HEK293 (cell line): ENCODE data around the gene CMC1.

Experiments
- CTCF ChIA-PET: fragments of 350-600 bp; formaldehyde crosslinking; extraction: SDS; loops from one replicate; lab custom pipeline; 2021; ENCODE audit warnings: antibody characterized with exemption; lab: Yijun Ruan, JAX
- POLR2A ChIA-PET: fragments of 300-600 bp; formaldehyde crosslinking; extraction: SDS; loops from one replicate; lab custom pipeline; 2020; ENCODE audit warnings: antibody characterized with exemption, inconsistent platforms; lab: Yijun Ruan, JAX
- H3K27ac ChIP-seq: fragments of 200-500 bp; sonication (Bioruptor generic); 2 replicates; pipeline ENCODE4 v1.5.1; 2014; ENCODE audit warnings: low read depth, low read length, control low read depth, inconsistent platforms; ENCODE audit errors: extremely low read depth
- H3K36me3 ChIP-seq, 2 experiments: fragments of 200-500 bp in 1 of 2; sonication (Bioruptor generic) in 1 of 2; 1 replicate in 1 of 2; 2 replicates in 1 of 2; pipeline ENCODE4 v1.5.1; 2014 to 2017; ENCODE audit warnings: inconsistent platforms in 2 of 2, low read length in 2 of 2; ENCODE audit not compliant: control insufficient read depth in 2 of 2, insufficient read depth in 1 of 2
- H3K4me1 ChIP-seq: fragments of 200-500 bp; sonication (Bioruptor generic); 2 replicates; pipeline ENCODE4 v1.5.1; 2014; ENCODE audit warnings: mild to moderate bottlenecking, low read length, inconsistent platforms; ENCODE audit not compliant: control insufficient read depth, insufficient read depth
- H3K4me3 ChIP-seq: 2 replicates; pipeline ENCODE4 v1.5.1; 2011; ENCODE audit warnings: low read depth, mild to moderate bottlenecking, control low read depth, low read length, moderate library complexity
- H3K9me3 ChIP-seq: fragments of 200-500 bp; sonication (Bioruptor generic); 2 replicates; pipeline ENCODE4 v1.5.1; 2014; ENCODE audit warnings: low read depth, low read length, inconsistent platforms; ENCODE audit not compliant: control insufficient read depth, insufficient read depth
- BCL11A ChIP-seq: fragments of 450-650 bp; formaldehyde crosslinking; IDR thresholded peaks from 2 replicates; pipeline ENCODE4 v1.5.1; 2016; ENCODE audit warnings: low read depth, missing biosample characterization, missing genetic modification characterization
- EGR2 ChIP-seq: fragments of 450-650 bp; formaldehyde crosslinking; IDR thresholded peaks from 2 replicates; pipeline ENCODE4 v1.5.1; 2016; ENCODE audit warnings: low read depth, missing biosample characterization, missing genetic modification characterization
- GLIS1 ChIP-seq: fragments of 450-650 bp; formaldehyde crosslinking; IDR thresholded peaks from 2 replicates; pipeline ENCODE4 v1.5.1; 2016; ENCODE audit warnings: missing biosample characterization, missing genetic modification characterization
- OVOL3 ChIP-seq: fragments of 450-650 bp; formaldehyde crosslinking; IDR thresholded peaks from 2 replicates; pipeline ENCODE4 v1.5.1; 2016; ENCODE audit warnings: missing biosample characterization, missing genetic modification characterization
- PATZ1 ChIP-seq: fragments of 450-650 bp; formaldehyde crosslinking; IDR thresholded peaks from 2 replicates; pipeline ENCODE4 v1.5.1; 2016; ENCODE audit warnings: missing biosample characterization, missing genetic modification characterization
- REPIN1 ChIP-seq: fragments of 450-650 bp; formaldehyde crosslinking; IDR thresholded peaks from 2 replicates; pipeline ENCODE4 v1.5.1; 2017; ENCODE audit warnings: missing biosample characterization, missing genetic modification characterization, low read depth
- WT1 ChIP-seq: fragments of 450-650 bp; formaldehyde crosslinking; IDR thresholded peaks from 2 replicates; pipeline ENCODE4 v1.5.1; 2016; ENCODE audit warnings: missing biosample characterization, missing genetic modification characterization
- ZBTB48 ChIP-seq: fragments of 450-650 bp; formaldehyde crosslinking; IDR thresholded peaks from 2 replicates; pipeline ENCODE4 v1.5.1; 2016; ENCODE audit warnings: missing biosample characterization, missing genetic modification characterization
- ZBTB7A ChIP-seq: fragments of 450-650 bp; formaldehyde crosslinking; IDR thresholded peaks from 2 replicates; pipeline ENCODE4 v1.5.1; 2016; ENCODE audit warnings: low read depth, missing biosample characterization, missing genetic modification characterization
- ZFP69B ChIP-seq: fragments of 450-650 bp; formaldehyde crosslinking; IDR thresholded peaks from 2 replicates; pipeline ENCODE4 v1.5.1; 2016; ENCODE audit warnings: missing biosample characterization, missing genetic modification characterization
- ZNF169 ChIP-seq: fragments of 450-650 bp; formaldehyde crosslinking; IDR thresholded peaks from 2 replicates; pipeline ENCODE4 v1.5.1; 2016; ENCODE audit warnings: missing biosample characterization, missing genetic modification characterization
- ZNF19 ChIP-seq: fragments of 450-650 bp; formaldehyde crosslinking; IDR thresholded peaks from 2 replicates; pipeline ENCODE4; 2016; ENCODE audit warnings: missing biosample characterization, missing genetic modification characterization, low read depth
- ZNF202 ChIP-seq: fragments of 450-650 bp; formaldehyde crosslinking; IDR thresholded peaks from 2 replicates; pipeline ENCODE4 v1.5.1; 2016; ENCODE audit warnings: missing biosample characterization, missing genetic modification characterization, borderline replicate concordance
- ZNF221 ChIP-seq: fragments of 450-650 bp; formaldehyde crosslinking; IDR thresholded peaks from 2 replicates; pipeline ENCODE4 v1.5.1; 2017; ENCODE audit warnings: missing biosample characterization, missing genetic modification characterization, borderline replicate concordance
- ZNF274 ChIP-seq, 2 experiments: fragments of 200-500 bp in 1 of 2; fragments of 450-650 bp in 1 of 2; sonication (Bioruptor generic) in 1 of 2; formaldehyde crosslinking in 1 of 2; IDR thresholded peaks; 2 replicates each; pipeline versions ENCODE4 v1.5.1 to v1.6.1; 2014 to 2016; ENCODE audit warnings: borderline replicate concordance in 1 of 2, inconsistent platforms in 1 of 2, low read length in 1 of 2, missing biosample characterization in 1 of 2, missing genetic modification characterization in 1 of 2
- ZNF362 ChIP-seq: fragments of 450-650 bp; formaldehyde crosslinking; IDR thresholded peaks from 2 replicates; pipeline ENCODE4 v1.5.1; 2016; ENCODE audit warnings: missing biosample characterization, missing genetic modification characterization
- ZNF404 ChIP-seq: fragments of 450-650 bp; formaldehyde crosslinking; IDR thresholded peaks from 2 replicates; pipeline ENCODE4 v1.5.1; 2017; ENCODE audit warnings: missing biosample characterization, missing genetic modification characterization
- ZNF501 ChIP-seq: fragments of 450-650 bp; formaldehyde crosslinking; IDR thresholded peaks from 2 replicates; pipeline ENCODE4 v1.5.1; 2016; ENCODE audit warnings: missing biosample characterization, missing genetic modification characterization
- ZNF510 ChIP-seq: fragments of 450-650 bp; formaldehyde crosslinking; IDR thresholded peaks from 2 replicates; pipeline ENCODE4 v1.5.1; 2018; ENCODE audit warnings: mild to moderate bottlenecking, missing genetic modification characterization, missing biosample characterization; ENCODE audit not compliant: insufficient replicate concordance
- ZNF514 ChIP-seq: fragments of 450-650 bp; formaldehyde crosslinking; IDR thresholded peaks from 2 replicates; pipeline ENCODE4 v1.5.1; 2016; ENCODE audit warnings: missing biosample characterization, missing genetic modification characterization
- ZNF571 ChIP-seq: fragments of 450-650 bp; formaldehyde crosslinking; IDR thresholded peaks from 2 replicates; pipeline ENCODE4 v1.5.0; 2017; ENCODE audit warnings: missing biosample characterization, missing genetic modification characterization
- ZNF585B ChIP-seq: fragments of 450-650 bp; formaldehyde crosslinking; IDR thresholded peaks from 2 replicates; pipeline ENCODE4 v1.5.1; 2016; ENCODE audit warnings: missing biosample characterization, missing genetic modification characterization
- ZNF596 ChIP-seq: fragments of 450-650 bp; IDR thresholded peaks from 2 replicates; pipeline ENCODE4 v1.5.0; 2018; ENCODE audit warnings: missing biosample characterization, mild to moderate bottlenecking, missing genetic modification characterization, moderate library complexity
- ZNF621 ChIP-seq: fragments of 450-650 bp; formaldehyde crosslinking; IDR thresholded peaks from 2 replicates; pipeline ENCODE4 v1.5.1; 2017; ENCODE audit warnings: missing biosample characterization, missing genetic modification characterization
- ZNF639 ChIP-seq: fragments of 450-650 bp; formaldehyde crosslinking; IDR thresholded peaks from 2 replicates; pipeline ENCODE4 v1.5.1; 2016; ENCODE audit warnings: missing biosample characterization, missing genetic modification characterization
- ZNF654 ChIP-seq: fragments of 450-650 bp; formaldehyde crosslinking; IDR thresholded peaks from 2 replicates; pipeline ENCODE4 v1.5.1; 2016; ENCODE audit warnings: low read depth, missing biosample characterization, missing genetic modification characterization
- ZNF660 ChIP-seq: fragments of 450-650 bp; IDR thresholded peaks from 2 replicates; pipeline ENCODE4 v1.5.1; 2018; ENCODE audit warnings: missing biosample characterization, mild to moderate bottlenecking, missing genetic modification characterization
- ZNF670 ChIP-seq: fragments of 450-650 bp; formaldehyde crosslinking; IDR thresholded peaks from 2 replicates; pipeline ENCODE4 v1.5.1; 2016; ENCODE audit warnings: missing biosample characterization, missing genetic modification characterization, low read depth
- ZNF830 ChIP-seq: fragments of 450-650 bp; IDR thresholded peaks from 2 replicates; pipeline ENCODE4 v1.5.0; 2018; ENCODE audit warnings: missing biosample characterization, missing genetic modification characterization, low read depth, mild to moderate bottlenecking, moderate library complexity

The CMC1 gene

GRCh38 chr3:28218071-28218916 lies 23.1 kb upstream of the CMC1 start:
- no peak for TF ChIP-seq ZNF404
- TF ChIP-seq ZNF830 (tag by site-specific recombination): no peak
- no peak for TF ChIP-seq ZNF585B (tag by site-specific recombination)
- no peak for TF ChIP-seq ZBTB48 (tag by site-specific recombination)
- TF ChIP-seq ZNF202: no peak
- TF ChIP-seq ZNF362 (tag by site-specific recombination): no peak
- TF ChIP-seq ZNF169 (tag by site-specific recombination): no peak
- TF ChIP-seq ZNF501: no peak
- no peak for TF ChIP-seq ZNF596
- no peak for TF ChIP-seq ZNF19 (tag by site-specific recombination)
- no peak for TF ChIP-seq ZNF621 (tag by site-specific recombination)
- no peak for TF ChIP-seq ZNF221 (tag by site-specific recombination)
- TF ChIP-seq ZNF670 (tag by site-specific recombination): no peak
- no peak for TF ChIP-seq ZFP69B (tag by site-specific recombination)
- no peak for TF ChIP-seq BCL11A (tag by site-specific recombination)
- H3K9me3 ChIP-seq: no peaks in the 10 kb centered on the region

GRCh38 chr3:28218917-28219198 lies 22.6 kb upstream of the CMC1 start:
- H3K27ac ChIP-seq: no peak overlapping the region
- H3K4me1 ChIP-seq: no peaks in the 10 kb centered on the region
- POLR2A ChIA-PET: no interaction called here
- no peaks in the 10 kb centered on the region for H3K36me3 ChIP-seq
- no peaks in the 10 kb centered on the region for H3K9me3 ChIP-seq
- H3K4me3 ChIP-seq: no peak overlapping the region
- CTCF ChIA-PET: interaction anchor here (0.8 kb wide), 1 partner anchor 54 kb away, joined by 3 read pairs; no protein-coding TSS in a partner anchor
- no peak for TF ChIP-seq ZNF274 (IDR thresholded peaks at IDR 0.05; ENCODE audit: low read length)
- TF ChIP-seq ZNF274 (tag by site-specific recombination; IDR thresholded peaks at IDR 0.05; ENCODE audit: borderline replicate concordance): no peak
- no peak for TF ChIP-seq ZNF510
- TF ChIP-seq EGR2 (tag by site-specific recombination): no peak
- no peak for TF ChIP-seq OVOL3 (tag by site-specific recombination)
- TF ChIP-seq PATZ1: no peak
- TF ChIP-seq ZNF660: no peak
- no peak for TF ChIP-seq GLIS1 (tag by site-specific recombination)
- TF ChIP-seq REPIN1: no peak
- TF ChIP-seq ZNF514 (tag by site-specific recombination): no peak
- TF ChIP-seq WT1: no peak
- no peak for TF ChIP-seq ZNF571
- TF ChIP-seq ZNF654 (tag by site-specific recombination): no peak
- TF ChIP-seq ZBTB7A (tag by site-specific recombination): no peak
- TF ChIP-seq ZNF639 (tag by site-specific recombination): no peak

More at GRCh38 chr3:28218071-28218916, 23.1 kb upstream of the CMC1 start:
- POLR2A ChIA-PET: no interaction called here
- no peak overlapping the region for H3K4me3 ChIP-seq
- CTCF ChIA-PET: interaction anchor here (0.8 kb wide), 1 partner anchor 55 kb away, joined by 3 read pairs; no protein-coding TSS in a partner anchor
- H3K27ac ChIP-seq: no peak overlapping the region
- no peaks in the 10 kb centered on the region for H3K4me1 ChIP-seq
- no peaks in the 10 kb centered on the region for H3K36me3 ChIP-seq
